Limb (tissue), 2 donors: ENCODE results near the gene FAHD2A.
A peak's percentile ranks its signal among the peaks of the same experiment; 100 is the strongest.
"Not testable (repeated sequence)": the region's sequence is repeated elsewhere in the genome, so short reads cannot be mapped to it uniquely, and the experiment has no call there.

Source experiments
- DNase-seq, 2 donors: peaks; one replicate each; pipeline ENCODE4 v3.0.0-alpha.2; 2016; ENCODE audit errors: extremely low spot score in 2 of 2

Gene FAHD2A

DNA sequence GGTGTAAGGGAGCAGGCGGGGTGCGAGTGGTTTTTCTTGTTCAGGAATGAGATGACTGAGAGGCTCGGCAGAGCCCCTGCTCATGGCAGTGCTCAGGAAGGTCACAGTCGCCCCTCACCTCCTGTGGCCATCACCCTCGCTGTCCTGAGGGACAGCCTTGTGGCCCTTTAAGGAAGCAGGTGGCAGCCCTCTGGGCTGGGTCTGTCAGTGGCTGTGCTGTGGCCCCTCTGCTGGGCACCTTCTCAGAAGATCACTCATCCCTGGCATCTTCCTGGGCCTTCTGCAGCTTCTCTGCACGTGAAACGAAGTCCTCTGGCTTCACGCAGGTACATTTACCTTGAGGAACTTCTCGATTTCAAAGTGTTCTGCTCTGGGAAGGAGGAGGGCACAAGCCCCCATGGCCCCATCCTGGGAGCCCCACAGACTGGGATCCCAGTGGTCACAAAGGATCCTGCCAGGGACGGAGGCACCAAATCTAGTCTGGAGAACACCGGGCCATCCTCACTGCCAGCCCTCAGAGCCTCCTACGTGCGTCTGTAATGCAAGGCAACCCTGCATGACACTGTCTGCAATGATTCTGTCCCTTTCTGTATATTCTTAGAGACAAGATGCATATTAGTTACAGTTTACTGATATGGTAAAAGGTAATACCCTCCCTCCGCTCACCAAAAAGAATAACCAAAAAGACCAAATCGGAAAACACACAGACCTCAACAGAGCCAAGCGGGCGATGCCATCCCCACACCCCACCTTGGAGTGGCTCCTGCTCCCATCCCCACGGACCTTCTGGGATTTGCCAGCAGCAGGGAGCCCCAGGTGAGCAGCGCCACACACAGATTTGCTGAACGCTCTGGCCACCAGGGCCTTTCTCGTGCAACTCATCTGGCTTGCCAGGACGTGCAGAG lies 25.9 kb upstream of the FAHD2A start:
- no peak for DNase-seq

DNA sequence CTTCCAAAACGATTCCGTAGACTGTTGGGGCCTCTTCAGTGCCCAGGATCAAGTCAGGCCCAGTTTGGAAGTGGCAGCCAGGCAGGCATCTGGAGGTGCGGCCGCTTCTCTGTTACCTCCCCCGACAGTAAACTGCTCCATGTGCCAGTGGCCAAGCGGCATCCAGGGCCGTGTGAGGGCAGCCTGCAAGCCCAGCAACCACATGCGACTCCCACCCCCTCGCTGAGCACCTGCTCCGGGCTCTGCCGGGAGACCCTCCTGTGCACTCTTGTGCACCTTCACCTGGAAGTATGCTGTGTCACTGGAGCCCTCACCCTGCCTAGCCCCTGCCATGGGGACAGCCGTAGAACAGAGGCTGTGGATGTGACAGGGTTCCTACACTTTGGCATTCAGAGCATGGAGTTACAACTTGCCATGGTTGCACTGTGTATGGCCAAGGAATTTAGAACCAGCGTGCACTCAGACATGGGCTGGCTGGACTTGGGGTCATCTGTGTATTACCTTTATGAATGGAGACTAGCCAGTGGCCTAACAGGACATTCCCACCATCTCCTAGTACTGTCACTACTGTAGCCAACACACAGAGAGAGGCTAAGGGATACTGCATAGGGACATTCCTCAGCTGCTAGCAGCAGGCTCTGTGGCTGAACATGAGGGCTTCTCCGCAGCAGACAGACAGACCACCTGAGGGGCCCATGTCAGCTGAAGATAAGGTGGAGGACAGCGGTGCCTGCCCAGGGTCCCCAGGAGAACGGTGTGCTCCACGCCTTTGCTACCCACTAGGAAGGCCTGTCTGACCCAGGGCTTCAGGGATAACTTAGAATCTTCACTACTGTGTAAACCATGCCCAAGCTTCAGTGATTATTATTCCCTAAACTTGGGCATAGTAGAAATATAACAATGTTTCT lies 25.0 kb upstream of the FAHD2A start:
- no peak for DNase-seq

DNA sequence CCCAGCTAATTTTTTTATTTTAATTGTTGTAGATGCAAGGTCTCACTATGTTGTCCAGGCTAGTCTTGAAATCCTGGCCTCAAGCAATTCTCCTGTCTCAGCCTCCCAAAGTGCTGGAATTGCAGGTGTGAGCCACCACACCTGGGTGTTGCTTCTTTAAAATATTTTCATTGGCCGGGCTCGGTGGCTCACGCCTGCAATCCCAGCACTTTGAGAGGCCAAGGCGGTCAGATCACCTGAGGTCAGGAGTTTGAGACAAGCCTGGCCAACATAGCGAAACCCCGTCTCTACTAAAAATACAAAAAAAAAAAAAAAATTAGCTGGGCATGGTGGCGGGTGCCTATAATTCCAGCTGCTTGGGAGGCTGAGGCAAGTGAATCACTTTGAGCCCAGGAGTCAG lies 24.2 kb upstream of the FAHD2A start:
- DNase-seq: not testable (repeated sequence)

DNA sequence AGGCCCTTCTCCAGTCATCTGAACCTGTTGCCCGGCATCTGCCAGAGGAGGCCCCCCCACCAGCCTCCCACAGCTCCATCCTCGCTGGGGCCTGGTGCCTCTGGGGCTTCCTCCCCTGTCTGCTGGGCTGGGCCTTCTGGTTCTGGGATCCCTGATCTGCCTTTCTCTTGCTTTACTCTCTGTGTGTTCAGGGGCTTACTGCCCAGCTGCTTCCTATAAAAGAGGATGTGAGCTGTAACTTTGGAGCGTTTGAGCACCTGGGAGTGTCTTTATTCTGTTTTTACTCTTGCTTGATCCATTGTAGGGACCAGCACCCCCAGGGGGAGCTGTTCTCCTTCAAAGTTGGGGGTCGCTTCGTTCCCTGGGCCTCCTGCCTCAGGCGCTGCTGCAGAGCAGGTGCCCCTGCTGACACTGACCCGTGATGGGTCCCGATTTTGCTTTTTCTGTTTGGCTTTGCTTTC lies 23.1 kb upstream of the FAHD2A start:
- no peak for DNase-seq

DNA sequence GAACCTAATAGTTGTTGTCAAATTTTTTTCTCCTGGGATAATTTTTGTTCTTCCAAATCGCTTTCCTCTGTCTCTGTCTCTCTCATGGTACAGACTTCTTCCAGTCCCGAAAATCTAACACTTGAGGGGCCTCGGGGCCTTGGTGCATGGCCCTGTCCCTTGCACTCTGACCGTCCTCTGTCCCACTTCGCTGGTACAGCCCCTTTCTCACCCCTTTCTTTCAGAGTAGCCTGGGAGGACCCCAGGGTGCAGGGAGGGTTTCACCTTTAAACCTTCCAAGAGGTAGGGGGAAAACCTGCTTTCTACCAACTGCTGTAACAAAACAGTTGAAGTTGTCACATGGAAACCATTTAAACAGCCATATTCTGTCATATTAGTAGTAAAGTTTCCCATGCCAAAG lies 22.2 kb upstream of the FAHD2A start:
- no peak for DNase-seq

DNA sequence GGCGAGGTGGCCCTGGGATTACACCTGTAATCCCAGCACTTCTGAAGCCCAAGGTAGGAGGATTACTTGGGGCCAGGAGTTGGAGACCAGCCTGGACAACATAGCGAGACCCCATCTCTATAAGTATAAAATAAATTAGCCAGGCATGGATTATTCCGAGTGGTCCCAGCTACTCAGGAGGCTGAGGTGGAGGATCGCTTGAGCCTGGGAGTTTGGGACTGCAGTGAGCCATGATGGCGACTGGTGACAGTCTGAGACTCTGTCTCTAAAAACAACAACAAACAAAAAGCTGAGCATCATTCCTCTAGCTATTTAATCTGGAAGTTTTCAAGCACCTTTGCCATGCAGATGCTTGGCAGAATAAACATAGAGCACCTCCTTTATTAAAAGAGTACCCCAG lies 21.8 kb upstream of the FAHD2A start:
- DNase-seq: no peak

DNA sequence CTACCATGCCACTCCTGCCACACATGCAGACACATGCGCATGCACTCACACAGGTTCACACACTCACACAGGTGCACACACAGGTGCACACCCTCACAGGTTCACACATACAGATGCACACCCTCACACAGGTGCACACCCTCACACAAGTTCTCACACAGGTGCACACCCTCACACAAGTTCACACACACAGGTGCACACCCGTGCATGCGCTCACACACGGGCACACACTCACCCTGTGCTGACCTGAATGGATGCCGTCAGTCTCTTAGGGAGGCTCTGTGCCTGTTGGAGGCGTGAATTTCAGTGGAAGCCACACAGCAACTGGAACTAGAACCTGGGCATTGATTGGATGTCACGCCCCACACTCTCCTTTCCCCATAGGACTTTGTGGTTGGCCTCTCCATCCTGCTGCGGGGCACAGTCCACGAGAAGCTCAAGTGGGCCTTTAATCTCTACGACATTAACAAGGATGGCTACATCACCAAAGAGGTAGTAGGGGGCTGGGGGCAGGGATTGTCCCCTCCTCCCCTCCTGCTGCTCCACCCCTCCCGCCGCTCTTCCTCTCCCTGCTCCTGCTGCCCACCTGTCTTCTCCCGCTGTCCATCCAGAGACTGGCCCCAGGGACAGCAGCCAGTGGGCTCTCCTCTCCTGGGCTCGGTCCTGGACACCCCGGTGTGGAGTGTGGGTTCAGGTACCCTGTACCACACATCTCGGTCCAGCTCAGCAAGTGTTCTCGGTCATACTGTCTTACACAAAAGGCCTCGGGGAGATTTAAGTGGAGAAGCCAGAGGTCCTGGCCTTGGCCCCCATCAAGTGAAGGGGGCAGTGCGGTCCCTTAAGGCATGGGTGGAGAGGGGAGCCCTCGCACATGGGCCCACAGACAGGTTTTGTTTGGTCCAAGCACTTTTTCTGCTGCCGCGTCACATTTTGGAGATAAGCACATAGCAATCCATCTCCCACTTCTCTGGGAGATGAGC lies 21.0 kb upstream of the FAHD2A start:
- no peak for DNase-seq

DNA sequence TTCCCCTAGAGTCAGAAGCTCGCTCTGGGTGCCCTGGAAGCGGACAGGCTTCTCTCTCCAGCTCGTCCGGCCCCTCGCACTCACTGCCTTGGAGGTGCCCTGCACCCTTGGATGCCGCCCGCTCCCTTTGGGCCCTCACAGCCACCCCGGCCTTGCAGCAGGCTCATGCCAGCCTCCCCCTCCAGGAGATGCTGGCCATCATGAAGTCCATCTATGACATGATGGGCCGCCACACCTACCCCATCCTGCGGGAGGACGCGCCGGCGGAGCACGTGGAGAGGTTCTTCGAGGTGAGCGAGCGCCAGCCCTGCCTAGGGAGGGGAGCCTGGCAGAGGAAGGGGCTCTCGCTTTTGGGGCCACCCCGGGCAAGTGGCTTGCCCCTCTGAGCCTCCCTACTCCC lies 20.3 kb upstream of the FAHD2A start:
- DNase-seq: no peak

DNA sequence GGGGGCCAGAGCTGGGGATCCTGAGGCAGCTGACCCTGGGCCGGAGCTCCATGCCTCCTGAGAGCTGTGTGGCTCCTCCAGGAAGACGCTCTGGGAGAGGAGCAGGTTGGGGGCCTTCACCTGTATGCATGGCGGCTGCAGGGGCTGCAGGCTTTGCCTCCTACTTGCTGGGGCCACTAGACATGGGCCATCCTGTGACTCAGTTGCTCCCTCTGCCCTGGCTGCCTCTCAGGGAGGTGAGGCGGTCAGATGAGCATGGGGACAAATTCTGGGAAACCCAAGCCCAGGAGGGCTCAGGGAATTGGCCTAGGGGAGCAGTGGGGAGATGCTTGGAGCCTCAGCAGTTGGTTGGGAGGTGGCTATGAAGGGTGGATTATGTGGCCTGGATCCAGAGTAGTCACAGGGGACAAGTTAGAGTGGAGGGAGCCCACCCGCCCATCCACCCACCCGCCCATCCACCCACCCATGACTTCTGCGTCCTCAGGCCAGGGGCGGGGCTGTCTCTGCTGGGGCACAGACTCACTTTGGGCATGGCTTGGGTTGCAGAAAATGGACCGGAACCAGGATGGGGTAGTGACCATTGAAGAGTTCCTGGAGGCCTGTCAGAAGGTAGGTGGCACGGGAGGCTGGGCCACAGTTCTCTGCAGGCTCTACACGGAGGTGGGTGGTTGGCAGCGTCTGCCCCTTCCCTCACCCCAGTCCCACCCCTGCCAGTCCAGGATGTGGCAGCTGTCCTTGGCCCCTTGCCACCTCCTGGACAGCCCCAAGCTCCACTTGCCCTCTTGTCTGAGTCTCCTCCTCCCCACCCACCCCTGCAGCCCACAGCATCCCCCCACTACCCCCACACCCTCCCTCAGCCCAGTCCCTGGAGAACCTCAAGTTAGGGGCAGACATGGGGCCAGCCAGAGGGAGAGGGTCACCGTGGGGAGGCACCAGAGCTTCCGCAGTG lies 19.5 kb upstream of the FAHD2A start:
- no peak for DNase-seq

DNA sequence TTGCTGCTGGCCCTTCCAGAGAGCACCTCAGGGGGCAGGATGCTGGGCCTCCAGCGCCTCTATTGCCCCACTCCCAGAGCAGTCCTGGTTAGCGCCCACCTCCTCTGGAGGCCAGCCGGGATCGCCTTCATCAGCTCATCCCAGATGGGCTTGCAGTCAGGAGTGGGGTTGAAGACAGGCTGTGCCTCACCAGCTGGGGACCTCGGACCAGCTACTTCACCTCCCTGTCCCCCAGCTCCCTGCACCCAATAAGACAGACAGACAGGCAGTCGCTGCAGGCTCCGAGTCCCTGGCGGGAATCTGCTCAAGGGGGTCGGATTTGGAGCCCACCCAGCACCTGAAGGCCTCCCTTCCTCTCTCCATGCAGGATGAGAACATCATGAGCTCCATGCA lies 18.9 kb upstream of the FAHD2A start:
- DNase-seq: no peak

DNA sequence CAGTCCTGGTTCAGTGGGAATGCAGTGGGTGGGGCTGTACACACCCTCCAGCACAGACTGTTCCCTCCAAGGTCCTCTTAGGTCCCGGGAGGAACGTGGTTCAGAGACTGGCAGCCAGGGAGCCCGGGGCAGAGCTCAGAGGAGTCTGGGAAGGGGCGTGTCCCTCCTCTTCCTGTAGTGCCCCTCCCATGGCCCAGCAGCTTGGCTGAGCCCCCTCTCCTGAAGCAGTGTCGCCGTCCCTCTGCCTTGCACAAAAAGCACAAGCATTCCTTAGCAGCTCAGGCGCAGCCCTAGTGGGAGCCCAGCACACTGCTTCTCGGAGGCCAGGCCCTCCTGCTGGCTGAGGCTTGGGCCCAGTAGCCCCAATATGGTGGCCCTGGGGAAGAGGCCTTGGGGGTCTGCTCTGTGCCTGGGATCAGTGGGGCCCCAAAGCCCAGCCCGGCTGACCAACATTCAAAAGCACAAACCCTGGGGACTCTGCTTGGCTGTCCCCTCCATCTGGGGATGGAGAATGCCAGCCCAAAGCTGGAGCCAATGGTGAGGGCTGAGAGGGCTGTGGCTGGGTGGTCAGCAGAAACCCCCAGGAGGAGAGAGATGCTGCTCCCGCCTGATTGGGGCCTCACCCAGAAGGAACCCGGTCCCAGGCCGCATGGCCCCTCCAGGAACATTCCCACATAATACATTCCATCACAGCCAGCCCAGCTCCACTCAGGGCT lies 17.5 kb upstream of the FAHD2A start:
- DNase-seq: no peak

DNA sequence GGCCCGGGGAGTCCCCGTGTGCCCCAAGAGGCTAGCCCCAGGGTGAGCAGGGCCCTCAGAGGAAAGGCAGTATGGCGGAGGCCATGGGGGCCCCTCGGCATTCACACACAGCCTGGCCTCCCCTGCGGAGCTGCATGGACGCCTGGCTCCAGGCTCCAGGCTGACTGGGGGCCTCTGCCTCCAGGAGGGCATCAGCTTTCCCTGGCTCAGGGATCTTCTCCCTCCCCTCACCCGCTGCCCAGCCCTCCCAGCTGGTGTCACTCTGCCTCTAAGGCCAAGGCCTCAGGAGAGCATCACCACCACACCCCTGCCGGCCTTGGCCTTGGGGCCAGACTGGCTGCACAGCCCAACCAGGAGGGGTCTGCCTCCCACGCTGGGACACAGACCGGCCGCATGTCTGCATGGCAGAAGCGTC lies 16.9 kb upstream of the FAHD2A start:
- DNase-seq: no peak

DNA sequence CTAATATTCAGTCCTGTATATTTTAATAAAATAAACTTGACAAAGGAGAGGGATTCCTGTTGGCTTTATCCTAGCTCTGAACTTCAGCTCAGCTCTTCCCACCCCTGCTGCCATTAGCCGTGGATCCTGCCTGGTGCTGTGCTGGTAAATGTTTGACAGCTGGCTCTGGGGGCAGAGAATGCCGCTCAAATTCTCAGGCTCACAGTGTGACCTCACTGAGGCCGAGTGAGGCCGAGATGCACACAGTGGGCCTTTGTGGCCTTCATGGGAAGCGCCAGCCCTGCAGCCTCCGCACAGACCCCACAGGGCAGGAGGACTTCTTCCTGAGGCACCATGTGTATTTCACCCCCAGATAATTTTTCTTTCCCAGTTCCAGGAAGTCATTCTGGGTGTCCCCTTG lies 16.5 kb upstream of the FAHD2A start:
- DNase-seq: no peak

DNA sequence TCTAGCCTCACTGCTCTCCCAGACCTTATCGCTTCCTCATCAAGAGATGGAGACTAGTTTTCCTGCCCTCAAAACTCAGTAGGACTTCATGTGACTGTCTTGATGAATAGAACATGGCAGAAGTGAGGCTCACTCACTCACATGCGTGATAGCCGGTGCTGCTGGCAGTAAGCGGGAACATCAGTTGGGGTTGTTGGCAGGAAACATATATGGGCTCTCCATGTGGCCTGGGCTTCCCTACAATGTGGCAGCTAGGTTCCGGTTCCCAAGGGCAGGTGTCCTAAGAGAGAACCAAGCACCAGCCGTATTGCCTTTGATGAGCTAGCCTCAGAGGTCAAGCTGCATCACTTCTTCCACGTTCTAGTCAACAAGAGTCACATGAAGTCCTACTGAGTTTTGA lies 15.2 kb upstream of the FAHD2A start:
- DNase-seq: no peak

DNA sequence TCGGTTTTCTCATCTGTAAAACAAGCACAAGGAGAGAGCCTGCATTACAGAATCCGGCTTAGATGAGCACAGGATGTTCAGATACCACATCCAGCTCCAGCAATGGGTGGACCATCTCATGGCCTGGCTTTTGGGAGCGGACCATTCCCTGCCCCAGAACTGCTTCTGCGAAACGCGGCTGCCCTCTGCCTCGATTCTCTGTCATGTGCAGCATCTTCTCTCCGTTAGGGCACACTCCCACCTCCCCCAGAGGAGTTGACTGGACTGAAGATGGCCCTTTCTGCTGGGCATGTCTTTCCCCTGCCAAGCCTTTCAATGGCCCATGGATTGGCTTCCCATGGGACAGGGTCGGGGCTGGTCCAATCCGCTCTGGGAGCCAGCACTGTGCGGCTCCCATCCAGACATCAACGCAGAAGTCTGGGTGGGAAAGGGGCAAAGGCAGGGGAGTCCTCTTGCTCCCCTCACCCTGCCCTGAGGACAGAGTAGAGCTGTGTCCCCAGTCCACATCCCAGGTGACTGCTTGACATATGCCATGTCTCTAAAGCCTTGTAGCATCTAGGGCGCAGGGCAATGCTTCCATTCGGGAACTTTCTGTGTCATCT lies 14.3 kb upstream of the FAHD2A start:
- no peak for DNase-seq

DNA sequence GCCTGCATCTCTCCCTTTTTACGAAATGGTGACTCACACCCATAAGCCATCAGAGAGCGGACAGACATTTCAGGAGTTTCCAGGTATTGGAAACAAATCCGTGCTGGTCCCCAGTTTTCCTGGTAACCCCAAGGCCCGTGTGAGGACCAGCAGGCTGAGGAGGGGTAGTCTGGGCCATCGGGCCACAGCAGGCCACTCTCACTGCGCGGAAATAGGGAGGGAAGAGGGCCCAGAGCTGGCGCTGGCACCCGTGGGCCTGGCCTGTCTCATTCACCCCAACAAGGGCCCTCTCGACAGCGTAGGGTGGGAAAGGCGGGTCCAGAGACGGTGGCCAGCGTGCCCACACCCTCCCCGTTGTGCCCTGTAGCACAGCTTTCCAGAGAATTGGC lies 13.7 kb upstream of the FAHD2A start:
- DNase-seq: no peak

DNA sequence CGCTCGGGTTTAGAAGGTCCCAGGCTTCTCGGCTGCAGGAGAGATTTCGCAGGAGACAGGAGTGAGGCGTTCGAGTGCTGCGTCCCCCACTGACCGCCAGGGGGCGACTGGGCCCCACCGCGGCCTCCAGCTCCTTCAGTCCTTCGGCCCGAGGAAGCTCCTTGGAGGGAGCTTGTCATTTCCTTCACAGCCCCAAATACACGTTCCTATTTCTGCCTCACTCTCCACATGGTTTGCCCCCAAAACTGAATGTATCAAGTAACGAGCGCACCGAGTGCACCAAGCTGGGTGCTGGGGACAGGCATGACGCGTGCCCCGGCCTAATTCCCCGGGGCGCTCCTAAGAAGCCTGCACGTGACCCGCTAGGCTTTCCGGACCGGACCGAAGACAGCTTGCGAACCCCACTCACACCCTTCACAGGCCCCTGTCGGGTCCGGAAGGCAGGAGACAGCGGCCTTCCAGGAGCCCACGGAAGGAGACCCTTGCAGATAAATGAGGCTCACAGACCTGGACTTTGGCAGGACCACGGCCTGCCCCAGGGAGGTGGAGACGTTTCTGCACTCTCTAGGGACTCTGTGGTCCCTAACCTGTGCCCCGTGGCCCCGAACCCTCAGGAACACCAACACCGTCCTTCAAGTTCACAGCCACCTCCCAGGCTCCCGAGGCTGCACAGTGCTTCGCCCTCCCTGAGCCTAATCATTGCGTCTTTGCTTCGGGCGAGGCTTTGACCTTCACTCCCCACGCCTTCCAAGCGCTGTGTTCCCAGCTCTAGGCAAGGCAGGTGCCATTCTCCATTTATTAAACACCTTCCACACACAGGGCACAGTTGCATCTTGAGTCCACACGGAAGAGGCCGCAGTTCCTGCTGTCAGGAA lies 13.0 kb upstream of the FAHD2A start:
- DNase-seq: peak; percentile 45 to 76

DNA sequence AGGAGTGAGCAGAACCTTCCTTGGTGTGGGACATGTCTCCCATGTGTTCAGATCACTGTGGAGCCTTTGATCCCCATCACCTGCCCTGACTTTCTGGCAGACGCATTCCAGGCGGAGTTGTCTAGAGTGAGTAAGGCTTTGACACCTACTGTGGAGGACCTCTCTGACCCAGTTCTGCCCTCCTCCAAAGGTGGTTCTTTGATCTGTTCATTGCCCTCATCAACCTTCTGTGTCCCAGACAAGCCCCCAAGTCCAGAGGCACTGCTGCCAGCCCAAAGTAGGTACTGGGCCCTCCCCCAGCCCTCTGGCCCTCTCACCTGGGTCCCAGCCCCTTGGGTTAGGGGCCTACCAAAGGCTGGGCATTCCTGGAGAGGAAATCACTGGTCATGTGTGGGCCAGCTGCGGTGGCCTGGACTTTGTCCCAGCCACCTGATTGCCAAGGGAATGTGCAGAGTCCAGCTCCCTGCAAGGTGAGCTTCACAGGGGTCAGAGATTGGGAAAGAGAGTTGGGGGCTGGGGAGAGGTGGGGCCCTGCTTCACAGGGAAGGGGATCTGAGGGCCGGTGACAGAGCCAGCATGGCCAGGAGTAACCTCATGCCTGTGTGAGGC lies 12.1 kb upstream of the FAHD2A start:
- no peak for DNase-seq
